CD4-positive, alpha-beta memory T cell (primary cell): ENCODE data around the gene ULBP3. TPM values are rescaled to one million over a fixed set of nuclear protein-coding genes. Genes with fewer than 3 reads are reported as not detected.
A peak's percentile ranks its signal among the peaks of the same experiment; 100 is the strongest.
"Not testable (repeated sequence)": the region's sequence is repeated elsewhere in the genome, so short reads cannot be mapped to it uniquely, and the experiment has no call there.

ENCODE experiments used
- CTCF ChIA-PET: fragments of 350-600 bp; sonication (Branson Sonifier 250); formaldehyde crosslinking; loops from one replicate; lab custom pipeline; 2021; ENCODE audit warnings: inconsistent platforms; ENCODE audit not compliant: partially characterized antibody; lab: Charles Lee
- POLR2A ChIA-PET: fragments of 350-600 bp; sonication (Branson Sonifier 250); formaldehyde crosslinking; loops from one replicate; lab custom pipeline; 2021; ENCODE audit not compliant: partially characterized antibody; lab: Charles Lee
- DNase-seq, 5 donors: peaks; one replicate each; pipeline versions ENCODE4 v3.0.0 to v3.0.0-alpha.2; 2020 to 2022; ENCODE audit warnings: mixed read lengths in 1 of 5
- H3K27ac ChIP-seq: one replicate; pipeline ENCODE4 v1.7.0; 2013; ENCODE audit warnings: low read depth, low read length
- H3K27me3 ChIP-seq: 2 replicates; pipeline ENCODE4 v1.7.0; 2013; ENCODE audit warnings: mild to moderate bottlenecking, low read length, moderate library complexity; ENCODE audit not compliant: insufficient read depth
- H3K36me3 ChIP-seq: 2 replicates; pipeline ENCODE4 v1.7.0; 2013; ENCODE audit warnings: mild to moderate bottlenecking, low read length, moderate library complexity; ENCODE audit not compliant: insufficient read depth
- H3K4me1 ChIP-seq: 2 replicates; pipeline ENCODE4 v1.7.0; 2013; ENCODE audit warnings: mild to moderate bottlenecking, low read length, moderate library complexity; ENCODE audit not compliant: insufficient read depth
- H3K4me3 ChIP-seq, 2 donors: one replicate each; pipeline ENCODE4 v1.7.0; 2013; ENCODE audit warnings: low read length in 2 of 2, mild to moderate bottlenecking in 1 of 2
- H3K9me3 ChIP-seq, 2 donors: one replicate each; pipeline ENCODE4 v1.7.0; 2013; ENCODE audit warnings: low read length in 2 of 2, control low read depth in 1 of 2; ENCODE audit not compliant: control insufficient read depth in 1 of 2
- H3K27ac Mint-ChIP-seq, 7 donors: one replicate each; pipeline ENCODE4 v1.8.0; 2020 to 2021; ENCODE audit warnings: mixed read lengths in 7 of 7, mild to moderate bottlenecking in 6 of 7, inconsistent platforms in 3 of 7, moderate library complexity in 3 of 7
- H3K27me3 Mint-ChIP-seq, 2 donors: one replicate each; pipeline ENCODE4 v1.8.0; 2020 to 2021; ENCODE audit warnings: mixed read lengths in 2 of 2
- H3K36me3 Mint-ChIP-seq, 2 donors: one replicate each; pipeline ENCODE4 v1.8.0; 2020 to 2021; ENCODE audit warnings: mixed read lengths in 2 of 2, inconsistent platforms in 1 of 2, mild to moderate bottlenecking in 1 of 2
- H3K4me1 Mint-ChIP-seq, 4 donors: one replicate each; pipeline ENCODE4 v1.8.0; 2020 to 2021; ENCODE audit warnings: mixed read lengths in 4 of 4, mild to moderate bottlenecking in 1 of 4
- H3K4me3 Mint-ChIP-seq, 8 donors: one replicate each; pipeline ENCODE4 v1.8.0; 2020 to 2021; ENCODE audit warnings: mixed read lengths in 8 of 8, mild to moderate bottlenecking in 7 of 8, moderate library complexity in 6 of 8, inconsistent platforms in 3 of 8
- H3K9me3 Mint-ChIP-seq, 8 donors: one replicate each; pipeline ENCODE4 v1.8.0; 2020 to 2021; ENCODE audit warnings: mixed read lengths in 8 of 8, mild to moderate bottlenecking in 5 of 8, inconsistent platforms in 3 of 8, moderate library complexity in 1 of 8
- intact Hi-C: fragments of 100-400 bp; cut with micrococcal nuclease; formaldehyde crosslinking; loops from one replicate; pipeline ENCODE4 v1.15.1; 2023
- polyA plus RNA-seq, 2 donors: library from polyadenylated mRNA; unstranded; fragments of 300-500 nt; fragmentation: Illumina TruSeq; gene quantifications; one replicate each; pipeline ENCODE4 v1.2.3, GENCODE V29; 2021
- total RNA-seq, 2 experiments: library from RNA; stranded (reverse); gene quantifications; one replicate each; pipeline ENCODE4 v1.2.3, GENCODE V29; 2021

ULBP3 gene
- total and polyA plus RNA-seq, 4 experiments from 2014 or later: 0.42 to 0.96 (median 0.48) TPM; not detected in 1

- peak overlapping the region in 6 of 7 donors; percentile 25 to 86 (median 69) for H3K27ac Mint-ChIP-seq
- H3K4me1 Mint-ChIP-seq: peaks cover 14 to 26% (median 23%) of the 10 kb centered on the region in 4 donors
- no peaks in the 10 kb centered on the region for H3K36me3 Mint-ChIP-seq
- H3K4me3 Mint-ChIP-seq: peak overlapping the region; percentile 14 to 81 (median 68)
- DNase-seq: peak; percentile 55 to 67 (median 58)
- Histone ChIP-seq H3K9me3 (no peaks in the 10 kb centered on the region), H3K4me3 (no peak overlapping the region), H3K27ac (no peak overlapping the region), H3K27me3 (no peaks in the 10 kb centered on the region), H3K36me3 (no peaks in the 10 kb centered on the region), H3K4me1 (peaks cover 23% of the 10 kb centered on the region)
- POLR2A ChIA-PET: interaction anchor here (0.6 kb wide), 2 partner anchors 10 to 40 kb away, joined by 3 read pairs; no protein-coding TSS in a partner anchor
- H3K27me3 Mint-ChIP-seq: peaks cover 10 to 22% of the 10 kb centered on the region in 2 donors
- intact Hi-C loops: loop anchor here (1.0 kb wide), 2 partner anchors 316 to 736 kb away; no protein-coding TSS in a partner anchor
- no peaks in the 10 kb centered on the region for H3K9me3 Mint-ChIP-seq
- CTCF ChIA-PET: interaction anchor here (1.0 to 6.2 kb wide), 9 partner anchors 9 to 738 kb away, joined by 3 to 56 read pairs (median 6); partner anchors contain the start of gene ULBP3
Measured at GRCh38 chr6:150079604-150080003, 10.7 kb upstream of the ULBP3 start.

- Mint-ChIP-seq H3K9me3 (no peaks in the 10 kb centered on the region), H3K27me3 (peaks cover 11 to 16% of the 10 kb centered on the region in 2 donors), H3K27ac (no peak overlapping the region), H3K36me3 (no peaks in the 10 kb centered on the region), H3K4me1 (peaks cover 14 to 26% (median 23%) of the 10 kb centered on the region in 4 donors), H3K4me3 (no peak overlapping the region)
- H3K9me3 ChIP-seq: no peaks in the 10 kb centered on the region
- H3K36me3 ChIP-seq: no peaks in the 10 kb centered on the region
- peaks cover 23% of the 10 kb centered on the region for H3K4me1 ChIP-seq
- intact Hi-C loops: no loop called here
- H3K4me3 ChIP-seq: no peak overlapping the region
- no peak for DNase-seq
- H3K27ac ChIP-seq: no peak overlapping the region
- H3K27me3 ChIP-seq: no peaks in the 10 kb centered on the region
- POLR2A ChIA-PET: interaction anchor here (0.5 kb wide), 1 partner anchor 1868 kb away, joined by 4 read pairs; no protein-coding TSS in a partner anchor
- CTCF ChIA-PET: interaction anchor here (1.1 to 6.2 kb wide), 3 partner anchors 11 to 736 kb away, joined by 5 to 56 read pairs (median 33); partner anchors contain the start of gene ULBP3
Measured at GRCh38 chr6:150078788-150079187, 9.9 kb upstream of the ULBP3 start.

- ChIA-PET POLR2A (interaction anchor here (1.5 kb wide), 1 partner anchor 741 kb away, joined by 3 read pairs; no protein-coding TSS in a partner anchor), CTCF (interaction anchor here (1.1 to 1.4 kb wide), 3 partner anchors 21 to 739 kb away, joined by 4 to 5 read pairs (median 5); no protein-coding TSS in a partner anchor)
- Histone ChIP-seq H3K27ac (no peak overlapping the region), H3K9me3 (no peaks in the 10 kb centered on the region), H3K27me3 (no peaks in the 10 kb centered on the region), H3K4me1 (peaks cover 29% of the 10 kb centered on the region), H3K36me3 (no peaks in the 10 kb centered on the region), H3K4me3 (no peak overlapping the region)
- no peak for DNase-seq
- no peak overlapping the region for H3K4me3 Mint-ChIP-seq
- H3K36me3 Mint-ChIP-seq: no peaks in the 10 kb centered on the region
- H3K9me3 Mint-ChIP-seq: no peaks in the 10 kb centered on the region
- peaks cover 8 to 11% of the 10 kb centered on the region in 2 donors for H3K27me3 Mint-ChIP-seq
- no peak overlapping the region for H3K27ac Mint-ChIP-seq
- intact Hi-C loops: no loop called here
- peaks cover 18 to 34% (median 26%) of the 10 kb centered on the region in 4 donors for H3K4me1 Mint-ChIP-seq
Measured at GRCh38 chr6:150076196-150076893, 7.4 kb upstream of the ULBP3 start.

GRCh38 chr6:150075034-150075421 is 6.1 kb upstream of the ULBP3 start:
- intact Hi-C loops: no loop called here
- POLR2A ChIA-PET: interaction anchor here (1.5 kb wide), 1 partner anchor 742 kb away, joined by 3 read pairs; no protein-coding TSS in a partner anchor

GRCh38 chr6:150074396-150075033 is 5.6 kb upstream of the ULBP3 start:
- peaks cover 23% of the 10 kb centered on the region for H3K4me1 ChIP-seq
- Mint-ChIP-seq H3K4me1 (peaks cover 14 to 34% (median 20%) of the 10 kb centered on the region in 4 donors), H3K27ac (peak overlapping the region in 1 of 7 donors; percentile 24)
- H3K27me3 ChIP-seq, H3K9me3 Mint-ChIP-seq, H3K27me3 Mint-ChIP-seq, H3K27ac ChIP-seq, POLR2A ChIA-PET, H3K36me3 ChIP-seq, CTCF ChIA-PET, H3K4me3 Mint-ChIP-seq, H3K9me3 ChIP-seq, H3K4me3 ChIP-seq, H3K36me3 Mint-ChIP-seq, intact Hi-C loops, DNase-seq: not testable (repeated sequence)

More at GRCh38 chr6:150075034-150075421, 6.1 kb upstream of the ULBP3 start:
- no peaks in the 10 kb centered on the region for H3K27me3 ChIP-seq
- peaks cover 28% of the 10 kb centered on the region for H3K4me1 ChIP-seq
- H3K27ac ChIP-seq: no peak overlapping the region
- peaks cover 5 to 7% of the 10 kb centered on the region in 2 donors for H3K27me3 Mint-ChIP-seq
- peaks cover 19 to 34% (median 25%) of the 10 kb centered on the region in 4 donors for H3K4me1 Mint-ChIP-seq
- no peak for DNase-seq
- H3K4me3 ChIP-seq: no peak overlapping the region
- H3K9me3 ChIP-seq: no peaks in the 10 kb centered on the region
- H3K4me3 Mint-ChIP-seq: no peak overlapping the region
- CTCF ChIA-PET: interaction anchor here (1.1 kb wide), 1 partner anchor 320 kb away, joined by 4 read pairs; no protein-coding TSS in a partner anchor
- H3K36me3 Mint-ChIP-seq: no peaks in the 10 kb centered on the region
- H3K27ac Mint-ChIP-seq: no peak overlapping the region
- H3K36me3 ChIP-seq: no peaks in the 10 kb centered on the region
- H3K9me3 Mint-ChIP-seq: no peaks in the 10 kb centered on the region

- no peaks in the 10 kb centered on the region for H3K9me3 ChIP-seq
- no peaks in the 10 kb centered on the region for H3K9me3 Mint-ChIP-seq
- no peaks in the 10 kb centered on the region for H3K36me3 ChIP-seq
- ChIA-PET CTCF (interaction anchor here (1.0 kb wide), 1 partner anchor 9 kb away, joined by 3 read pairs; no protein-coding TSS in a partner anchor), POLR2A (no interaction called here)
- H3K27me3 Mint-ChIP-seq: peaks cover 1 to 3% of the 10 kb centered on the region in 2 donors
- peak overlapping the region in 3 of 7 donors; percentile 29 to 43 (median 37) for H3K27ac Mint-ChIP-seq
- DNase-seq: peak in 1 of 5 donors; percentile 71
- H3K27ac ChIP-seq: no peak overlapping the region
- no peaks in the 10 kb centered on the region for H3K27me3 ChIP-seq
- no peaks in the 10 kb centered on the region for H3K36me3 Mint-ChIP-seq
- H3K4me3 ChIP-seq: no peak overlapping the region
- intact Hi-C loops: no loop called here
- H3K4me1 ChIP-seq: peaks cover 27% of the 10 kb centered on the region
- peaks cover 12 to 39% (median 23%) of the 10 kb centered on the region in 4 donors for H3K4me1 Mint-ChIP-seq
- H3K4me3 Mint-ChIP-seq: peak overlapping the region in 2 of 8 donors; percentile 41 to 44
Measured at GRCh38 chr6:150072201-150072600, 3.3 kb upstream of the ULBP3 start.
